Ovary (tissue), 9 donors: Measurements from ENCODE around the gene URM1. TPM values are rescaled to one million over a fixed set of nuclear protein-coding genes. Genes with fewer than 3 reads are reported as not detected.

Experiments
- DNase-seq, 5 donors: peaks; one replicate each; pipeline ENCODE4 v3.0.0-alpha.2; 2019 to 2020
- H3K27ac ChIP-seq, 2 donors: fragments of 200-600 bp; one replicate each; pipeline versions ENCODE4 v1.5.1 to v1.8.0; 2019 to 2022
- H3K27me3 ChIP-seq: fragments of 200-600 bp; one replicate; pipeline ENCODE4 v1.8.0; 2022
- H3K36me3 ChIP-seq: fragments of 200-600 bp; sonication (generic); one replicate; pipeline ENCODE4 v1.5.1; 2019
- H3K4me1 ChIP-seq: one replicate; pipeline ENCODE4 v1.8.1; 2013; ENCODE audit warnings: mild to moderate bottlenecking, moderate library complexity; ENCODE audit not compliant: insufficient read depth
- H3K4me3 ChIP-seq: fragments of 200-600 bp; sonication (generic); one replicate; pipeline ENCODE4 v1.5.1; 2017
- H3K9me3 ChIP-seq, 2 donors: fragments of 200-600 bp in 1 of 2; sonication (generic) in 1 of 2; one replicate each; pipeline versions ENCODE4 v1.5.1 to v1.8.1; 2013 to 2019; ENCODE audit warnings: mild to moderate bottlenecking in 1 of 2, moderate library complexity in 1 of 2
- CTCF ChIP-seq, 3 donors: fragments of 450-650 bp in 2 of 3; fragments of 200-600 bp in 1 of 3; IDR thresholded peaks; one replicate each; pipeline versions ENCODE4 v1.5.1 to v1.8.0; 2016 to 2022; ENCODE audit warnings: antibody characterized with exemption in 3 of 3, mild to moderate bottlenecking in 1 of 3
- EP300 ChIP-seq: sonication (generic); formaldehyde crosslinking; IDR thresholded peaks from one replicate; pipeline ENCODE4 v1.6.1; 2017; ENCODE audit warnings: antibody characterized with exemption
- POLR2A ChIP-seq: fragments of 450-650 bp; IDR thresholded peaks from one replicate; pipeline ENCODE4 v1.6.1; 2017; ENCODE audit warnings: antibody characterized with exemption, mild to moderate bottlenecking, moderate library complexity
- WGBS, 3 donors: extraction: QIAGEN DNeasy Blood & Tissue Kit in 1 of 3; methylation state at CpG; one replicate each; pipeline versions ENCODE4 v1.1.5 to v1.1.7; 2013 to 2017; 5-methylcytosine and 5-hydroxymethylcytosine counted together
- intact Hi-C, 4 donors: fragments of 100-400 bp; cut with DNase I; formaldehyde crosslinking; loops; one replicate each; pipeline versions ENCODE4 v1.11.0 to v1.15.1; 2022 to 2023
- polyA plus RNA-seq, 2 donors: library from polyadenylated mRNA; stranded (reverse); fragments of 200-250 nt in 1 of 2; fragments of 350-450 nt in 1 of 2; fragmentation: Illumina TruSeq in 1 of 2; extraction: RNeasy Lipid Tissue Mini Kit (QIAGEN cat#74804) in 1 of 2; gene quantifications; one replicate each; pipeline ENCODE4 v1.2.3, GENCODE V29; 2013 to 2014
- total RNA-seq, 7 donors: library from RNA; depleted of rRNA in 2 of 7; stranded (reverse); fragments of >200 nt in 2 of 7; fragmentation: NEBNext Ultra II Directional in 3 of 7; extraction: Animal tissue kit (Norgen Biotek cat#: 25700) in 3 of 7; gene quantifications; one replicate each; pipeline versions ENCODE4 v1.1.0 to v1.2.4, GENCODE V29; 2016 to 2023
- donor health status: DM: no; HTN: no; CAD: no; lungs with moderate emphysema.
- donor health status: DM: no; HTN: no; CAD: no.
- donor health status: Bipolar disorder and iron deficiency.
- donor health status: DM: yes; HTN: yes; CAD: no.
- donor health status: DM: no; HTN: no; CAD: no.
- donor health status: DM: yes; HTN: yes; CAD: no.

URM1 gene
- total and polyA plus RNA-seq, 9 donors = 20.5 to 51.4 (median 36.0) TPM

DNA sequence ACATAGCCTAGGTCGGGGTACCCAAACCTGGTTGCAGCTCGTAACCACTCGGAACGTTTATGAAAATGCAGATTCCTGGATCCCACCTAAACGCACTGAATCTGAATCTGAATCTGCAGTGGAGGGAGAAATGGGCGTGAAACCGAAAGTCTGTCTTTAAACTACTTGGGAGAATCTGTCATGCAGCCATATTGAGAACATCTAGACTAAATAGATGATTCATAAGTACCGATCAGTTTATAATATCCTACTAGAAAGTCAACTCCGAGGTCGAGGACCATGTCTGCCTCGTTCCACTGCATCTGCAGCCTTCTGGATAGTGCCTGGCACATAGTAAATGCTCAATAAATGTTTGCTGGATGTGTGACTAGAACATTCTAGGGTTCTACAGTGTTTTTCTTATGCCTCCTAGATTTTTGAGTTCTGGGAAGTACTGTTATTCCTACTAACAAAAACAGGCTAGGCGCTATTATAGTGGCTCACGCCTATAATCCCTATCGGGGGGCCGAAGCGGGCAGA, 47.9 kb upstream of the URM1 start:
- WGBS, 3 donors = 19 to 24% (median 20%) methylated on average over 16 of the region's 16 CpGs
- no peak overlapping the region for H3K27ac ChIP-seq
- H3K9me3 ChIP-seq = no peaks in the 10 kb centered on the region
- intact Hi-C loops = loop anchor here in 1 of 4 donors (5.0 kb wide), 1 partner anchor 46 kb away; the partner anchor contains the start of genes GOLGA2 and SWI5
- DNase-seq = no peak
- no peaks in the 10 kb centered on the region for H3K36me3 ChIP-seq
- no peaks in the 10 kb centered on the region for H3K27me3 ChIP-seq
- H3K4me1 ChIP-seq = peaks cover 8% of the 10 kb centered on the region
- TF ChIP-seq CTCF (IDR thresholded peaks at IDR 0.05) (no peak), EP300 (no peak), POLR2A (no peak)
- H3K4me3 ChIP-seq = peak overlapping the region; percentile 86

DNA sequence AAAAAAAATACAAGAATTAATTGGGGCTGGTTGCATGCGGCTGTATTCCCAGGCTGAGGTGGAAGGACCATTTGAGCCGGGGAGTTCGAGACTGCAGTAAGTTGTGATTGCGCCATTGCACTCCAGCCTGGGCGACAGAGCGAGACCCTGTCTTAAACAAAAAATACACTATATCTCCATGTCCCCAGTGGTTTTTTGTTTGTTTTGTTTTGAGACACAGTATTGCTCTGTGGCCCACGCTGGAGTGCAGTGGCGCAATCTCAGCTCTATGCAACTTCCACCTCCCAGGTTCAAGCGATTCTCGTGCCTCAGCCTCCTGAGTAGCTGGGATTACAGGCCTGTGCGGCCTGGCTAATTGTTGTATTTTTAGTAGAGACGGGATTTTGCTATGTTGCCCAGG, 47.4 kb upstream of the URM1 start:
- no peak overlapping the region for H3K27ac ChIP-seq
- intact Hi-C loops = loop anchor here in 1 of 4 donors (5.0 kb wide), 1 partner anchor 46 kb away; the partner anchor contains the start of genes GOLGA2 and SWI5
- TF ChIP-seq CTCF (IDR thresholded peaks at IDR 0.05) (no peak), EP300 (no peak), POLR2A (no peak)
- H3K4me1 ChIP-seq = peaks cover 8% of the 10 kb centered on the region
- no peak for DNase-seq
- H3K36me3 ChIP-seq = no peaks in the 10 kb centered on the region
- 83 to 86% (median 84%) methylated on average over 12 of the region's 12 CpGs for WGBS, 3 donors
- H3K27me3 ChIP-seq = no peaks in the 10 kb centered on the region
- no peaks in the 10 kb centered on the region for H3K9me3 ChIP-seq
- peak overlapping the region; percentile 86 for H3K4me3 ChIP-seq

DNA sequence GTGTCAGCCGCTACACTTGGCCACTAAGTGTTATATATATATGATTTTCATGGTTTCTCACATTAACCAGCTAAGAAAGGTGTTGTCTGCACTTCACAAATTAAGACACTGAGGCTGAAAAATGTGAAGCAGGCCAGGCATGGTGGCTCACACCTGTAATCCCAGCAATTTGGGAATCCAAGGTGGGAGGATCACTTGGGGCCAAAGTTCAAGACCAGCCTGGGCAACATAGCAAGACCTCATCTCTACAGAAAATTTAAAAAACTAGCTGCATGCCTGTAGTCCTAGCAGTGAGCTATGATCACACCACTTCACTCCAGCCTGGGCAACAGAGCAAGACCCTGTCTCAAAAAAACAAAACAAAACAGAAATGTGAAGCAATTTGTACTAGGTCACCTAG, 46.8 kb upstream of the URM1 start:
- Histone ChIP-seq H3K36me3 (no peaks in the 10 kb centered on the region), H3K9me3 (no peaks in the 10 kb centered on the region), H3K4me1 (peaks cover 8% of the 10 kb centered on the region), H3K4me3 (no peak overlapping the region), H3K27me3 (no peaks in the 10 kb centered on the region), H3K27ac (no peak overlapping the region)
- no peak for DNase-seq
- 79 to 95% (median 83%) methylated on average over 1 of the region's 1 CpG for WGBS, 3 donors
- no peak for TF ChIP-seq CTCF (IDR thresholded peaks at IDR 0.05)
- no peak for TF ChIP-seq POLR2A
- no peak for TF ChIP-seq EP300
- intact Hi-C loops = loop anchor here in 1 of 4 donors (5.0 kb wide), 1 partner anchor 47 kb away; the partner anchor contains the start of genes GOLGA2 and SWI5

GRCh38 chr9:128325629-128326028, 45.5 kb upstream of the URM1 start:
- no peak for DNase-seq
- 87 to 91% (median 87%) methylated on average over 13 of the region's 13 CpGs for WGBS, 3 donors
- H3K27me3 ChIP-seq = no peaks in the 10 kb centered on the region
- H3K4me3 ChIP-seq = no peak overlapping the region
- H3K4me1 ChIP-seq = peaks cover 8% of the 10 kb centered on the region
- no peak overlapping the region for H3K27ac ChIP-seq
- H3K9me3 ChIP-seq = no peaks in the 10 kb centered on the region
- no peaks in the 10 kb centered on the region for H3K36me3 ChIP-seq
- no peak for TF ChIP-seq CTCF (IDR thresholded peaks at IDR 0.05)
- TF ChIP-seq EP300 = no peak
- no peak for TF ChIP-seq POLR2A
- intact Hi-C loops = no loop called here
